Measurements from ENCODE around the gene PRKAR1B. TPM values are rescaled to one million over a fixed set of nuclear protein-coding genes. Genes with fewer than 3 reads are reported as not detected.
"Not testable (repeated sequence)": the region's sequence is repeated elsewhere in the genome, so short reads cannot be mapped to it uniquely, and the experiment has no call there.

The PRKAR1B gene
- polyA plus RNA-seq, 1 of the 3 experiments (the other 2 are of a cell fraction), result 63.7 TPM

DNA sequence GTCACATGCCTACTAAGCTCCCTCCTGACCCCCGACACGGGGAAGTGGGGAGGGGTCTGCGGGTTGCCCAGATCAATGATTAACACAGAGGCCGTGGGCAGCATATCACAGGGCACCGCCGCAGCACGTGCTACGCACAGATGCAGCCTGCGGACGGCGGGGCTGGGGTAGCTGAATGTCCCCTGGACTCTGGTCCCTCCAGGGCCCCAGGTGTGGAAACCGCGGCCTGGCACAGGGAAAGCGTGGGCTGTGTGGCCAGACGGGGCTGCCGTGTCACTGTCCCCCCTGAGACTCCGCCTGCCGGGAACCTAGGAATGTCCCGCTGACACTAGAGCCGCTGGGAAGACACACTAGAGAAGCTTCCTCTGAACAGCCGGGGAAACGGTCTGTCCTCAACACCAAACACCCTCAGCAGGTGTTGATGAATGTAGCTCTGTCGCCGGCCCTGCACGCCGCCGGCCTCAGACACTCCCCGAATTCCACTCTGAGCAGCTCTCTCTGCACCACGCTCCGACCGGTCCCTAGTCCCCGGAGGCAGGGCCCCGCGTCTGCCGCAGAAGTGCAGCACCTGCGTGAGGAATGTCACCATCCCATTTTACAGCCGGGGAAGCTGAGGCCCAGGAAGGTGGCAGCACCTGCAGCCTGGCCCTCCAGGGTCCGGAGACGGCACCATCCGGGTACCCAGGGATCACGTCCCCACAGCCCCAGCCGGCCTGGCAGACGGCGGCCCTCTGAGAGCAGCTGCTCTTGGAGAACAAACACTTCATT, 174.0 kb downstream of the PRKAR1B start:
- Histone ChIP-seq H3K27me3 (ENCODE audit: insufficient read depth) (no peaks in the 10 kb centered on the region), H3K9me2 (no peaks in the 10 kb centered on the region), H3K4me3 (ENCODE audit: low read depth in 2 of 2, low read length in 1 of 2) (no peak overlapping the region), H4K20me1 (ENCODE audit: insufficient read depth) (no peaks in the 10 kb centered on the region), H3K27ac (ENCODE audit: low read depth in 2 of 2, low read length in 1 of 2) (no peak overlapping the region), H3F3A (replicated peaks; ENCODE audit: insufficient read depth) (no peaks in the 10 kb centered on the region), H2AFZ (ENCODE audit: low read depth) (no peak overlapping the region), H3K4me2 (no peak overlapping the region), H3K9me3 (no peaks in the 10 kb centered on the region), H3K4me1 (ENCODE audit: control insufficient read depth in 1 of 2, insufficient read depth in 2 of 2, low read depth in 1 of 2, low read length in 1 of 2) (no peaks in the 10 kb centered on the region), H3K79me2 (ENCODE audit: insufficient read depth) (no peaks in the 10 kb centered on the region), H3K9ac (no peak overlapping the region), H3K36me3 (replicated peaks in 1 of 2; ENCODE audit: control insufficient read depth in 1 of 2, insufficient read depth in 2 of 2, low read length in 1 of 2) (peaks cover 0 to 9% of the 10 kb centered on the region in 2 experiments)
- no peak for DNase-seq
- ChIA-PET POLR2A (no interaction called here), CTCF (interaction anchor here (1.2 to 1.4 kb wide), 3 partner anchors 10 to 320 kb away, joined by 3 to 5 read pairs (median 3); no protein-coding TSS in a partner anchor)
- TF ChIP-seq RAD21 (IDR thresholded peaks at IDR 0.05; ENCODE audit: low read length) (no peak), SMC3 (IDR thresholded peaks at IDR 0.05; ENCODE audit: low read depth, low read length) (no peak), NFIC (IDR thresholded peaks at IDR 0.05; ENCODE audit: borderline replicate concordance) (no peak)
- 96% methylated on average over 36 of the region's 44 CpGs for WGBS (ENCODE audit: low lambda C conversion rate)

DNA sequence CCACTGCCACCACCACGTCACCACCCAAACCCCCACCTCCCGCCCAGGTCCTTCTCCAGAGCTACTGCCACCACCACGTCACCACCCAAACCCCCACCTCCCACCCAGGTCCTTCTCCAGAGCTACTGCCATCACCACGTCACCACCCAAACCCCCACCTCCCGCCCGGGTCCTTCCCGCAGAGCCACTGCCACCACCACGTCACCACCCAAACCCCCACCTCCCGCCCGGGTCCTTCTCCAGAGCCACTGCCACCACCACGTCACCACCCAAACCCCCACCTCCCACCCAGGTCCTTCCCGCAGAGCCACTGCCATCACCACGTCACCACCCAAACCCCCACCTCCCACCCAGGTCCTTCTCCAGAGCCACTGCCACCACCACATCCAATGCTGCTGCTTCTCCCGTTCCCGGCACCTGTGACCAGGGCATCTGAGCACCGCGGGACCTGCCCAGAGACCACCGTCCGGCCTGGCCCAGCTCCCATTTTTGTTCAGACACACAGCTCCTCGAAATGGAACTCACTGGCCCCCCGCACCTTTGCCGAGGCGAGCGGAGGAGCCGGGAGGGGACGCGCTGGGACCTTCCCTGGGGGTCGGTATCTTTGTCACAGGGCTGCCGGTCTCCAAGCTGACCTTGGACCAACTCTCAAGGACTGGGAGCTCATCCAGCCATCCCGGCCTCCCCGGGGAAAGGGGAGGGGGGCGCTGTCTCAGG, 174.8 kb downstream of the PRKAR1B start:
- H3K4me2 ChIP-seq; H3K36me3 ChIP-seq (replicated peaks in 1 of 2; ENCODE audit: control insufficient read depth in 1 of 2, insufficient read depth in 2 of 2, low read length in 1 of 2); H2AFZ ChIP-seq (ENCODE audit: low read depth); H3K9ac ChIP-seq; H3K4me1 ChIP-seq (ENCODE audit: control insufficient read depth in 1 of 2, insufficient read depth in 2 of 2, low read depth in 1 of 2, low read length in 1 of 2); DNase-seq; H4K20me1 ChIP-seq (ENCODE audit: insufficient read depth); H3K79me2 ChIP-seq (ENCODE audit: insufficient read depth); POLR2A ChIA-PET; H3K27ac ChIP-seq (ENCODE audit: low read depth in 2 of 2, low read length in 1 of 2); H3K9me3 ChIP-seq; H3K4me3 ChIP-seq (ENCODE audit: low read depth in 2 of 2, low read length in 1 of 2); H3K27me3 ChIP-seq (ENCODE audit: insufficient read depth); H3F3A ChIP-seq (replicated peaks; ENCODE audit: insufficient read depth); H3K9me2 ChIP-seq: not testable (repeated sequence)
- CTCF ChIA-PET, result interaction anchor here (1.2 to 1.4 kb wide), 2 partner anchors 9 to 36 kb away, joined by 3 to 5 read pairs; no protein-coding TSS in a partner anchor
- WGBS (ENCODE audit: low lambda C conversion rate), result 92% methylated on average over 31 of the region's 32 CpGs

DNA sequence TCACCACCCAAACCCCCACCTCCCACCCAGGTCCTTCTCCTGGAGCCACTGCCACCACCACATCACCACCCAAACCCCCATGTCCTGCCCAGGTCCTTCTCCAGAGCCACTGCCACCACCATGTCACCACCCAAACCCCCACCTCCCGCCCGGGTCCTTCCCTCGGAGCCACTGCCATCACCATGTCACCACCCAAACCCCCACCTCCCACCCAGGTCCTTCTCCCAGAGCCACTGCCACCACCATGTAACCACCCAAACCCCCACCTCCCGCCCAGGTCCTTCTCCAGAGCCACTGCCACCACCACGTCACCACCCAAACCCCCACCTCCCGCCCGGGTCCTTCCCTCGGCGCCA, 175.5 kb downstream of the PRKAR1B start:
- H2AFZ ChIP-seq (ENCODE audit: low read depth); H3K9ac ChIP-seq; H3K9me3 ChIP-seq; DNase-seq; H3F3A ChIP-seq (replicated peaks; ENCODE audit: insufficient read depth); CTCF ChIA-PET; H3K9me2 ChIP-seq; H3K27ac ChIP-seq (ENCODE audit: low read depth in 2 of 2, low read length in 1 of 2); H3K4me2 ChIP-seq; H3K4me1 ChIP-seq (ENCODE audit: control insufficient read depth in 1 of 2, insufficient read depth in 2 of 2, low read depth in 1 of 2, low read length in 1 of 2); H3K27me3 ChIP-seq (ENCODE audit: insufficient read depth); H3K79me2 ChIP-seq (ENCODE audit: insufficient read depth); H3K4me3 ChIP-seq (ENCODE audit: low read depth in 2 of 2, low read length in 1 of 2); POLR2A ChIA-PET; H4K20me1 ChIP-seq (ENCODE audit: insufficient read depth); H3K36me3 ChIP-seq (replicated peaks in 1 of 2; ENCODE audit: control insufficient read depth in 1 of 2, insufficient read depth in 2 of 2, low read length in 1 of 2): not testable (repeated sequence)
- WGBS (ENCODE audit: low lambda C conversion rate), result 89% methylated on average over 9 of the region's 9 CpGs
